ENCODE results near the gene UBA52.
A peak's percentile ranks its signal among the peaks of the same experiment; 100 is the strongest.

Gene UBA52

DNA sequence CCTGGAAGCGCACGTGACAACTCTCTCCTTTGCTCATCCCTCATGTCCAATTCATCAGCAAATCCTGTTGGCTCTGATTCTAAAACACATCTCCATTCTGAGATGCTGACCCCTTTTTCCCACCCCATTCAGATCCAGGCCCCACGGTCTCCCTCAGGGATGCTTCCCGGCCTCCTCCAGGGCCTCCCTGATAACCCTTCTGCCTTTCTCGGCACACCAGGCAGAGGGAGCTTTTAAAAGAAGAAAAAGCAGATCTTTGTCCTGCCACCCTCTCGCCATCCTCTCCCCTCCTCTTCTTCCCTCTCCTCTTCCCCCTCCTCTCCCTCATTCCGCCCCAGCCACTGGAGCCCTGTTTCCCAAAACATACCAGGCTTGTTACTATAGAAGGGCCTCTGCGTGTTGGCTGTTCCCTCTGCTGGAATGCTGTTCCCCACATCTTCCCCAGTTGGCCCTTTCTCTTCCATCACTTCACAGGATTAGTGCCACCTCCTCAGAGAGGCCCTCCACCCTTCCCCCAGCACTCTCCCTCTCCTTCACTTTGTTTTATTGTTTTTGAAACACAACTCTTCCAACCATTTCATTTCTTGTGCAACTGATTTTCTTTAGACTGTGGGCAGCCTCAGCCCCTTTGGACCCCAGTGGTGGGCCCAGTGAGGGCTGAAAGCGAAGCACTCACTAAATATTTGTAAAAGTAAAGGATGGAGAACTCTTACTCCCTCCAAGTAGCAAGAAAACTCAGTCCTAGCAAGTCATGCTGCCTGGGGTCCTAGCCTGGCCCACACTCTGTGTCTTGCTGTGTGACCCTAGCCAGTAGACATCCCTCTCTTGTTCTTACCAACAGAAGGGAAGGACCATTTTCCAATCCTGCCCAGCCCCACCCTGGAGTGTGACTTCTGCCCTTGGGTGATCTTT, 37.4 kb downstream of the UBA52 start:
- DNase-seq = no peak

GRCh38 chr19:18609717-18610051, 38.0 kb downstream of the UBA52 start:
- no peak for DNase-seq

GRCh38 chr19:18610245-18610555, 38.5 kb downstream of the UBA52 start:
- no peak for DNase-seq

- no peak for DNase-seq
These were observed 39.1 kb downstream of the UBA52 start for GRCh38 chr19:18610556-18611326.

DNA sequence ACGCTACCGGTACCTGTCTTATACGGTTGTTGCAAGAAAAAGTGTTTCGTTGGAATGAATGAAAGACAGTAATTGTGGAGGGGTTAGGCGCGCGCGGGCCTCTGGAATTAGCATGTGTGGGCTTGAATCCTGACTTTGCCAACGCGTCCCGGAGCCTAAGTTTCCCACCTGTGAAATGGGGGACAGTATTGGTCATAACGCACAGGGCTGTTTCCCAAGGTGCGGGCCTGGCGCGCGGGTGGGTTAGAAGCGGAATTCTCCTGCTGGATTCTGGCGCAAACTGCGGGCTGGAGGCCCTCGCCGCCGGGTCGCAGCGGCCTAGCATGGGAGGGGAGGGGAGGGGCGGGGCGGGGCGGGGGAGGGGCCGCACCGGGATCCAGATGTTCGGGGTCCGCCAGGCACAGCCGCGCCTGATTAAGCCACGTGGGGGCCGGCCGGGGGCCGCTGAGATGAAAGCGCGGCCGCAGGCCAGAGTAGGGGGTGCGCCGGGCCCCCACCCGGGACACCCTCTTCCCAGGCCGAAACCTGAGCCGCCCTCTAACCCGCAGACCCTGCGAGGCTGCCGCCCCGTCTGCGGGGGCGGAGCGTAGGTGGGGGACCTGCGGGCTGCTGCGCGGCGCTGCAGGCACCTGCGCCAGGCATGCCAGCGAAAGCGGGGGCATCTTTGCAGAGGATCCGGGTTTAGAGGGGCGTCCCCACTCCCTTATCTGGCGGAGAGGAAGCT, 39.8 kb downstream of the UBA52 start:
- DNase-seq = no peak

DNA sequence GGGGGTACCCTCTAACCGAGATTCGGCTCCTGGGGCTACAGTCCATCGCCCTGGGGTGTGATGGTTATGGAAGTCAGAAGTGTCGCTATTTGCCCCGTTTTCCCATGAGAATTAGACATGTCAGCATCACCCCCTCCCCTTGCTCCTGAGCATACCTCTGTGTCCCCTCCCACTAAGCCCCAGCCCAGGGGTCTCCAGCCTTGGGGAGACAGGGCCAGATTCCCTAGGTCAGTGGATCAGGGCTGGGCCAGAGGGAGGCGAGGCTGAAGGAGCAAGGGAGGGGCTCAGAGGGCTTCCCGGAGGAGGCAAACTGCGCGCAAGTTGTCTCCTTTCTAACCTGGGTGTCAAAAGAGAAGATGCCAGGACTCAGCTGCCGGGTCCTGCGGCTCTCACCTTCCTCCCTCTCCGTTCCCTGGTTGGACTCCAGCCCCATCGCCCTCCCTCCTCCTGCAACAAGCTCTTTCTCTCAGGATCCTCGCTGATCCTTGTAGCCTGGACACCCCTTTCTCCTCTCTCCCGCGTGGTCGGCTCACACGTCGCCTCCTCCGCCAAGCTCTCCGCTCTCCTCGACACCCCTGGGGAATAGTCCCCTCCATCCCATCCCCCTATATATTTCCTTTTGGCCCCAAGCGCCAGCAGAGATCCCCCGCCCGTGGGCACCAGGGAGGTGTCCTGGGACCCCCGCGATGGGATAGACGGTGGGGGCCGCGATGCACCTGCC, 40.6 kb downstream of the UBA52 start:
- no peak for DNase-seq

- peak in 1 of 2 experiments; percentile 20 for DNase-seq
These were observed 41.3 kb downstream of the UBA52 start, which contains the start of gene TMEM59L for GRCh38 chr19:18612772-18613588. TSS of gene TMEM59L (plus strand) at chr19:18612870. CDS start at chr19:18612959, 89 bp downstream.

GRCh38 chr19:18613589-18614234, 42.1 kb downstream of the UBA52 start:
- DNase-seq = no peak

DNA sequence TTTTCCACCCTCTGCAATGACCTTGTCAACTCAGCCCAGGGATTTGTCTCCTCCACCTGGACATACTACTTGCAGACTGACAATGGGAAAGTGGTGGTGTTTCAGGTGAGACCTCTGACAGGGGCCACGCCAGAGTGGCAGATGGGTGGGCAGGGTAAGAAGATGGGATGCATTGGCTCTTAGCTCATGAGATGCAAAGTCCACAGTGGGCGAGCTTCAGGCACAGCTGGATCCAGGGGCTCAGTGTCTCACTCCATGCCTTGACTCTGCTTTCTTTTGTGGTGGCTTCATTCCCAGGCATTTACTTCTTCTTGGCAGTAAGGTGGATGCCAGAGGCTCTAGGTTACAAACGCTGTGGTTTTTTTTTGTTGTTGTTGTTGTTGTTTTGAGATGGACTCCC, 44.4 kb downstream of the UBA52 start:
- DNase-seq = no peak

DNA sequence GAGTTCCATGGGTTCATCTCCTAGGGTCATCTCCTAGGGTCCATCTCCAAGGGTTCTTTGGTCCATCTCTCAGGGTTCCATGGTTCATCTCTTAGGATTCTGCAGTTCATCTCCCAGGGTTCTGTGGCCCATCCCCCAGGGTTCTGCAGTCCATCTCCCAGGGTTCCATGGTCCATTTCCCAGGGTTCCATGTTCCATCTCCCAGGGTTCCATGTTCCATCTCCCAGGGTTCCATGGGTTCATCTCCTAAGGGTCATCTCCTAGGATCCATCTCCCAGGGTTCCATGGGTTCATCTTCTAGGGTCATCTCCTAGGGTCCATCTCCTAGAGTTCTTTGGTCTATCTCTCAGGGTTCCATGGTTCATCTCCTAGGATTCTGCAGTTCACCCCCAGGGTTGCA, 45.9 kb downstream of the UBA52 start:
- DNase-seq = no peak

- no peak for DNase-seq
These were observed 46.6 kb downstream of the UBA52 start for GRCh38 chr19:18618236-18618635.

- DNase-seq = no peak
These were observed 48.7 kb downstream of the UBA52 start for GRCh38 chr19:18620311-18620710.

GRCh38 chr19:18620902-18621301, 49.2 kb downstream of the UBA52 start:
- no peak for DNase-seq

GRCh38 chr19:18626906-18627305, 55.2 kb downstream of the UBA52 start:
- no peak for DNase-seq
